GM12891 (cell line): ENCODE data around the gene PPP1R3C.

Experiments
- DNase-seq: peaks from one replicate; pipeline ENCODE4 v3.0.0; 2011; ENCODE audit warnings: low spot score; ENCODE audit not compliant: insufficient read length
- FAIRE-seq: peaks from 2 replicates; lab custom pipeline; 2011; peaks lifted over from hg19 to GRCh38; lab: Jason Lieb, UNC
- PAX5 ChIP-seq: IDR thresholded peaks from 2 replicates; pipeline ENCODE4 v1.6.1; 2011; ENCODE audit warnings: low read length, moderate library complexity, mild to moderate bottlenecking; ENCODE audit not compliant: insufficient read depth, severe bottlenecking
- POLR2A ChIP-seq: IDR thresholded peaks from 2 replicates; pipeline ENCODE4 v1.6.1; 2011; ENCODE audit warnings: low read depth, low read length, control low read depth
- POLR2AphosphoS5 ChIP-seq: IDR thresholded peaks from 2 replicates; pipeline ENCODE4 v1.6.1; 2011; ENCODE audit warnings: low read depth, low read length, control low read depth
- POU2F2 ChIP-seq: IDR thresholded peaks from 2 replicates; pipeline ENCODE4 v1.6.1; 2011; ENCODE audit warnings: low read depth, mild to moderate bottlenecking, control low read depth, low read length, moderate library complexity
- SPI1 ChIP-seq: IDR thresholded peaks from 2 replicates; pipeline ENCODE4 v1.6.1; 2011; ENCODE audit warnings: low read depth, low read length, control low read depth
- TAF1 ChIP-seq: IDR thresholded peaks from 2 replicates; pipeline ENCODE4 v1.6.1; 2011; ENCODE audit warnings: low read depth, low read length, control low read depth

Gene PPP1R3C

DNA sequence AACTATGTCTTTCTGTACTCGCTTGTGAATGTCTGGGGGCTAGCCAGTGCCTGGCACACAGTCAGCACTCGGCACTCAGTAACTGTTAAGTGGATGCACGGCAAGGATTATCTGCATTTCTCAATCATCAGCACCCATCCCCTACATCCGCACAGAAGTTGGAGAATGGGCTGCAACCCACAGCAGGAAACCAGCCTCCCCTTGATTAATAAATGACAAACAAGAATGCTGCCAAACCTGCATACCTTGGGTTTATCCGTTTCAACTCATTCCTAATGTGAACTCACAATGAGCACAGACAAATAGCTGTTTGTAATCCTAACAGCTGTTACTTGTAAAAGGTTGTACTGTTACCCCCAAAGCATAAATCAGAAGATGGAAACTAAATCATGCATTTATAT is 28.9 kb downstream of the PPP1R3C start:
- FAIRE-seq (no peak), DNase-seq (no peak)
- no peak for TF ChIP-seq PAX5
- TF ChIP-seq SPI1 = no peak
- no peak for TF ChIP-seq TAF1
- no peak for TF ChIP-seq POLR2A
- TF ChIP-seq POLR2AphosphoS5 = no peak

DNA sequence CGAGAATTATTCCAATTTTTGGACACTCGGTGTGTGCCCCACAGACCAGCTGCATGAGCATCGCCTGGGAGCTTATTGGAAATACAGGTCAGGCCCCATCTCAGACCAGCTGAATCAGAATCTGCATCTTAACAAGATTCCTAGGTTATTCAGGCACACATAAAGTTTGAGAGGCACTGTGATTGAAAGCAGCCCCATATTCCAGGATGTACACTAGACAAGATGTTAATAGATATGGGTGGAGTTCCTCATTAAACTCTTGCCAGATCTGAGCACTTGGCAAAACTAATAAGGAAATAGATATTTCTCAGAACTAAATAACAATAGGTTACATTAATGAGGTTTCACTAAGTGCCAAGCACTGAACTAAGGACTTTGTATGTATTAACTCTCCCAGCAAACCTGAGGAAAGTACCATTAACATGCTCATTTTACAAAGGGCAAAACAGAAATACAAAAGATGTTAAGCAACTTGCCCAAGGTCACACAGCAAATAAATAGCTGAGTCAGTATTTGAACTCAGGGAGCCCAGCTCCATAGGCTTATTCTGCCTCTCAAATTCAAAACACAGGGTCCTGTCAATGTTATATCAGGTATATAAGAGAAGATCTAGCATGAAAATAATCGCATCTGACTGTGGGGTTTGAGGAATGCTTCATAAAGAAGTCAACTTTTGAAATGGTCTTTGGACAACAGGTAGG is 29.9 kb downstream of the PPP1R3C start:
- FAIRE-seq (no peak), DNase-seq (no peak)
- TF ChIP-seq POU2F2 = no peak
- TF ChIP-seq SPI1 = no peak
- no peak for TF ChIP-seq POLR2AphosphoS5
- TF ChIP-seq POLR2A = no peak
- TF ChIP-seq PAX5 = no peak
- TF ChIP-seq TAF1 = no peak

DNA sequence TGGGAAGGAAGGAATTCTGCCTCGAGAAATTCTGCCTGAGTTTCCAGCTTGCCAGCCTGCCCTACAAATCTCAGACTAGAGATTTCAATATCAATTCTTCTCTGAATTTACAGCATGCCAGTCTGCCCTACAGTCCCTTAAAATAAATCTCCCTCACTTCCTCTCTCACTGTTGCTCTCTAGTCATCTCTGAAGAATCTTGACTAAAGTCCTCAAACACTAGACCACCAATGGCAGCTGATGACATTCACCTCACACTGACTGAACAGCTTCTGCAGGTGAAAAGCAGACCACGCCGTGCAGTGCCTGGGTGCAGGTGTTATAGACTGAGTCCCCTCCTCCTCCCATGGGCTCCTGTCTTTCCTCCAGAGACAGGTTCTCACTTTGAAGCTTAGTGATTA is 30.4 kb downstream of the PPP1R3C start:
- TF ChIP-seq SPI1 = peak; percentile 47; the same call in 1 of the 2 replicates
- no peak for TF ChIP-seq POLR2AphosphoS5
- DNase-seq (no peak), FAIRE-seq (no peak)

DNA sequence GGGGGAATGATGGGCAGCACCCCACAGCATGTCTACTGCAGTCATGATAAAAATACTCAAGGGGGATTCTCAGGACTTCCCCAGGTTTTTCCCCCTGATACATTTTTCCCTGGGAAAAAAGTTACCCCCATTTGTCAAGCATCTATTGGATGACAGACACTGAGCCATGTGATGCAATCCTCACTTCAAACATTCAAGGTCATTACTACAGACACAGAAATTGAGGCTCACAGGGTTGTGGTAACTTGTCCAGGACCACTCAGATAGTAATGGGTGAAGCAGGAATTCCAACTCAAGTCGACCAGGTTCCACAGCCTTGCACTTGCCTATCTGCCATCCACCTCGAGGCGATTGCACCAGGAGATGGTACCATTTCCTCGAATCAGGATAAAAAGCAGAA is 31.7 kb downstream of the PPP1R3C start:
- FAIRE-seq = no peak
- DNase-seq = no peak
- TF ChIP-seq POU2F2 (no peak), TAF1 (no peak), POLR2AphosphoS5 (no peak), PAX5 (no peak), SPI1 (no peak), POLR2A (no peak)

DNA sequence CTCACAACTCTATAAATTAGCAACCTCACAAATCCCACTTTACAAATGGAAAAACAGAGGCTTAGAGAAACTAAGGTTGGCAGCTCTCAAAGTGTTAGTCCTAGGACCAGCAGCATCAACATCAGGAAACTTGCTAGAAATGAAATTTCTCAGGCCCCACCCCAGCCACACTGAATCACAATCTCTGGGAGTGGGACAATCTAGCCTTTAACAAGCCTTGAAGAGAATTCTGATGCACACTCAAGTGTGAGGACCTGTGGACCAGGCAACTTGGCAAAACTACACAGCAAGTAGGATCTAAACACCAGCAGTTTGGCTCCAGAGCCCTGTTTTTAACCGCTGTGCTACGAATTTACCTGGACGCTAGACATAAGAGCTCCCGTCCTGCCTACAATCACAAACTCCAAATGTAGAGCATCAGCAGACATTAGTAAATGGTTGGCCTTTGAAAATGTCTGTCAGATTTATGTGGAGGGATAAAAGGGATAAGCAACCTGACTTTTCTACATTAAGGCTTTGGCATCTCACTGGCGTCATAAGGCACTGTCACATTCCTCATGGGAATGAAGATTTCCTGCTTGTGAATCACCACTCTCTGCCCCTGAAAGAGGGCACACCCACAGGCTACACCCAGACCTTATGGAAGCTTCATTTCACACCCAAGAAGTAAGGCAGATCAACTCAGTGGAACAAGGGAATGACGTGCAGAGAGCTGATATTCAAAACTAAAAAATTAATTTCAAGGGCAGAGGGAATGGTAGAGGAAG is 34.5 kb downstream of the PPP1R3C start:
- FAIRE-seq = no peak

DNA sequence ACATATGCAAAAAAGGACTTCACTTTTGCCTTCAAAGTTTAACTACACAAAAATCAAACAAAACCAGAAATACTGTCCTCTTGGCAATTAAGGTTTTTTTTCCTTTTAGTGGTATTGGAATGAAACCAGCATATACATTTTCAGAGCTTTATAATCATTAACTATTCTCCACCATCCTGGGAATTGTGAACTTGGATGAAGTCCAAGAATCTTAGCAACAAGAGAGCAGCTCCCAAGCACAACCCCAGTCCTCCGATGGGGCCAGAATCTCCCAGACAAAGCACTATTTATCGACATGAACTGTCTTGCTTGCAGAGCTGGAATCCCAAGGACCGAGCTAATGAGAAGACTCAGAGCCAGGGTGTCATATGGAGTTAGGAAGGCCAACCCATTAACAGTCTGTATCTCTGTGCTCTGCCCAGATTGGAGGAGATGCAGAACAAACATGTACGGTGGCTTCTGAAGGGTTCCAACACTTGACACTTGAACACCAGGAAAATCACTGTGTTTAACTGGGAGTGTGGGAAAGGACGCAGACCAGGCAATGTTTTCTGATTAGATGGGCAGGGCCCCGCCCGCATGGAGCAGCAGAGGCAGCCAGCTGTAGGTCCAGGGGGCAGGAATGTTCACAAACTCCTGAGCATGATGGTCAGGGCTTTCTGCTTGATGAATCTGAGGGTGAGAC is 35.5 kb downstream of the PPP1R3C start:
- TF ChIP-seq POLR2AphosphoS5 (no peak), POU2F2 (no peak), PAX5 (no peak), TAF1 (no peak)
- no peak for DNase-seq
- FAIRE-seq = no peak

More for the DNA sequence above, 34.5 kb downstream of the PPP1R3C start:
- TF ChIP-seq POU2F2 = no peak
- TF ChIP-seq TAF1 = no peak
- TF ChIP-seq POLR2A = no peak
- TF ChIP-seq PAX5 = no peak
- TF ChIP-seq POLR2AphosphoS5 = no peak
- no peak for TF ChIP-seq SPI1
- no peak for DNase-seq

DNA sequence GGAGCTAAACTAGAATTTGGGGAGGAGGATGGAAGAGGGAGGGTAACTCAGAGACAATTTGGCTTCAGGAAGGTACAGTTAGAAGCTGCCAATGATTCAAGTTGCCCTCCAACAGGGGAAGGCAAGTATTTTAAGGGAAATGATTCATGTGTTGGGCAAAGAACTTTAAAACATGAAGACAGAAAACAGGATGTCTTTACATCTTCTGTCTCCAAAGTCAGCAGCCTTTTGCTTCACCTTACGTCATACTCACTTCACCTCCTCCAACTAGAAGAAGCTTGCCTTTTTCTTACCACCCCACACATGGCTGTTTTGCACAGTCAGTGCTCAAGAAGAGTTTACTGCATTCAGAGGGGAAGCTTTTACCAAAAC is 36.1 kb downstream of the PPP1R3C start:
- DNase-seq (no peak), FAIRE-seq (no peak)
- TF ChIP-seq SPI1 = no peak
- no peak for TF ChIP-seq POLR2AphosphoS5
- TF ChIP-seq PAX5 = no peak
- no peak for TF ChIP-seq TAF1
- no peak for TF ChIP-seq POU2F2
- TF ChIP-seq POLR2A = no peak

DNA sequence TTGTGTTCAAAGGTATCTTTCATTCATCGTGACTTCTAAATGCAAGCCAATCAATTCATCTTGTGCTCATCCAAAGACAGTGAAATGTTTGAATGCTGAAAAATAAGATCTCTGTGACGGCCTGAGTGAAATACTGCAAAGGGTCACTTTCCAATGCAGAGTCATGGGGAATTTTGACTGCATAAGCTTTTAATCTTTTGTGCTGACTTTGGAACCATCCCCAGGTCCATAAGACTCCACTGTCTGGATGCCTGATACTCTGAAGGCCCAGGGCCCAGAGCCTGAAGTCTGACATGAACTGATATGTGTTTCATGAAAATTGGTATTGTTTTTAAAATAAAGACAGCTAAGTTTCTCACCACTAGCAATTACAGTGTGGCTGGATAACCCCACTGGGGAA is 39.0 kb downstream of the PPP1R3C start:
- FAIRE-seq (no peak), DNase-seq (no peak)
- TF ChIP-seq SPI1 (no peak), POLR2A (no peak), POU2F2 (no peak), POLR2AphosphoS5 (no peak), TAF1 (no peak), PAX5 (no peak)

DNA sequence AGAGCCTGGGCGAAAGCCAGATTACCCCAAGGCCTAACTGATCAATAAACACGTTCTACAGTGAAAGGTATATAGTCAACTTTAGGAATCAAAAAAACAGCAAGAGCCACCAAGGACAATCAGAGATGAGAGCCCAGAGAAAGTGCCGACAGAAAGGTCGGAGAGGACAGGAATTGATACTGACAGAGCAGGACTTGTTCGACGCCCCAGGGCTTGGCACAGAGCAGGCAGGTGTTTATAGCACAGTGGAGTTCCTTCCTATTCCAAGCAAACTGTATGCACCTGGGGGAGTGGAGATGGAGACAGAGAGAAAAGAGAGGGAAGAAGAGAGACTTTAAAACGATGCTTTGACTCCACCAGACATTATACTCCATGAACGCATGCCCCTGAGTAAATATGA is 39.5 kb downstream of the PPP1R3C start:
- DNase-seq = no peak
- FAIRE-seq = no peak
- TF ChIP-seq POLR2AphosphoS5 (no peak), SPI1 (no peak), TAF1 (no peak), POLR2A (no peak)
